Renal cortical epithelial cell (primary cell): ENCODE data around the gene NCF2. TPM values are rescaled to one million over a fixed set of nuclear protein-coding genes. Genes with fewer than 3 reads are reported as not detected.

Experiments used
- DNase-seq: peaks from one replicate; pipeline ENCODE4 v3.0.0-alpha.2; 2011; ENCODE audit warnings: low read depth
- total RNA-seq: library from RNA; depleted of rRNA; stranded (reverse); fragments of >200 nt; gene quantifications from 2 replicates; pipeline ENCODE4 v1.2.3, GENCODE V29; 2014

Gene NCF2
- total RNA-seq, 1 donor from 2014 or later: 4.6 TPM

DNA sequence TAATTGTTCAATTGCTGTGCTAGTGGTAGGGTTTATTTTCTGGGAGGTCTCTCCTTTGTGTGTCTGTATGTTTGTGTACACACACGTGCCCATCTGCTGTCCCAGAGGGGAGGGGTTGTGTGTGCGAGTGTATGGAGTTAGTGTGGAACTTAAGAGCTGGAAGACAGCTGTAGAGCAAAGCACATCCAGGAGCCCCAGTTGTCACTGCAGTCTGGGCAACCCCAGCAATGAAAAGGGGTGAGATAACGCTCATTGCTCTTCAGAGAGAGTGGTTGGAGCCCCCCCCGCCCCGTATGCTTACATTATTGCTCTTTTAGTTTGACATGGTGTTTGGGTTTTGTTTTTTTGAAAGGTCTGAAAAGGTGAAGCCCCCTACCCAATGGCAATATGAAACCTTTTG lies 36.9 kb downstream of the NCF2 start:
- DNase-seq: no peak

DNA sequence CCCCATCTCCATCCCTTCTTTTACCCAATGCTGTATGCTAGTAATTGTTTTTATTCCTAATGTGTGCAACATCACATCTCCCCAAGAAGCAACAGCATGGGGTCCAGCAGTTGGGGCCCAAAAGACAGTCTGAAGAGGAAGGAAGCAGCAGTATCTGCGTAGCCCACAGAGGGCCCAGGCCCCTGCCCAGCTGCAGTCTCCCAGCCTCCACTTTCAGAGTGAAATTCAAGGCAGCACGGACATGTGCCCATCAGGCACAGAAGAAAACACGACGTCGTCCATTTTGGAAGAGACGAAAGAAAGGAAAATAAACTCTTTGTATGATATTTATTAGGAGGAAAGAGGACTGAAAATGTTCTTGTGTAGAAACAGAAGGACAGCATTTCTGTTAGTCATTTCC lies 37.4 kb downstream of the NCF2 start:
- no peak for DNase-seq

DNA sequence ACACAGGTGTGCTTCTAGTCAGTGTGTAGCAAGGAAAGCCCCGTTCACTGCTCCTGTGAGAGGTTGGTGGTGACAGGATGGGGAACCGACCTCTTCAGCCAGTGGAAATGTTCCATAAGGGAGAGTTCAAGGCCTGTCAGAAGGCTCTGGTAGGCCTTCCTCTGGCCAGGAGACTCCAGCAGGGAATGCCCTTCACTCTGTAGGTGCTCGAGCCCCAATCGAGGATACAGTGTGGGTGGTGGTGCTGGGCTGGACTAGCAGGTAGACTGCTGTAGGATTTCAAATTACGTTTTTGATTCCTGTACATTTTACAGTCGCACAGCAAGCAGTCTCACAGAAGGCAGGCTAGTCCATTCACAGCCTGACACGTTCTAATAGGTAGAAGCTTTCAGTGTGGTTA lies 37.8 kb downstream of the NCF2 start:
- DNase-seq: no peak

DNA sequence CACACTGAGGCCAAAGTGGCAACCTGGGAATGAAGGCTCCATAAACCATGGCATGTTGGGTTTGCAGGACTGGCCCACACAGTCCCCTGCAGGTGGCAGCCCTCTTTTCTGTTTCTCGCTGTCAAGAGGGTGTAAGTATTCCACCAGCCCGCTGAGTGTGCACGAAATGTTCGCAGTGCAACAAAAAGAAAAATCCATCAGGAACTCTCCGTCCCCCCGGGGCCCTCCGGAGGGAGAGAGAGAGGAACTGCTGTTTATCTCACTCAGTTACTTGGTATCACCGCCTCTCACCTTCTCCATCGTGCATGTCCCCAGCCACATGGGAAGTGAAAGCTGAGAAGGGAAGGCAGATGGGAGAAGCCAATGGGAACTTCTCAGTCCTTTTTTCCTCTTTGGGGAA lies 38.3 kb downstream of the NCF2 start:
- DNase-seq: no peak

DNA sequence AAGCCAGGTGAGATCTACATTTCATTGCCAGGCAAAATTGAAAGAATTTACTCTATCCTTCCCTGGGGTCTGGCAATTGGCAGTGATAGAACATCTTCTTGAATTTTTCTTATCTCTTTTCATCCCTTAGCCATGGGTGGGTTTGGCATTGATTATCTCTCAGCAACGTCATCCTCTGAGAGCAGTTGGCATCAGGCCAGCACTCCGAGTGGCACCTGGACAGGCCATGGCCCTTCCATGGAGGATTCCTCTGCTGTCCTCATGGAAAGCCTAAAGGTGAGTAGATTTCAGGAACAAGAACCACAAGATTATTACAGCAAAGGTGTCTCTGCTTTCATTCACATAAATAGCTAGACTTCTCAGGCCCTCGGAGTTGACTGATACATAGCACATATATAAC lies 39.3 kb downstream of the NCF2 start:
- DNase-seq: no peak

DNA sequence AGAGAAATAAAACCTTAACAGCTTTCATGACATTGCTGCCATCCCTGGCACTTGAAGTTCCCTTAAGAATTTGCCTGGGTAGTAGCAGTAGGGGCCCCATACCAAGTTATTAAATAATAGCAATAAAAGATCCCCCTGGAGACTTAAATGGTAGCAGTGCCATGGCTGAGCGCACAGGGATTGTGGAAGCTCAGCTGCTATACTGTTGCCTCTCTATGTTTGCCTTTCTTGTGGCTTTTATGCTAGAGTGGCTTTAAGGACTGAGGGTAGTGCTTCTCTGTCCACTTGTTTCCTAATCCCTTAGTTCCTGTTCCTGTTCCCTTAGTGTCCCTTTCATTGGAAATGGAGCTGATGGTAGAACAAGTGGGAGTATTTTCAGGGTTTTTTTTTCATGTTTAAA lies 42.1 kb downstream of the NCF2 start:
- DNase-seq: peak; percentile 86

DNA sequence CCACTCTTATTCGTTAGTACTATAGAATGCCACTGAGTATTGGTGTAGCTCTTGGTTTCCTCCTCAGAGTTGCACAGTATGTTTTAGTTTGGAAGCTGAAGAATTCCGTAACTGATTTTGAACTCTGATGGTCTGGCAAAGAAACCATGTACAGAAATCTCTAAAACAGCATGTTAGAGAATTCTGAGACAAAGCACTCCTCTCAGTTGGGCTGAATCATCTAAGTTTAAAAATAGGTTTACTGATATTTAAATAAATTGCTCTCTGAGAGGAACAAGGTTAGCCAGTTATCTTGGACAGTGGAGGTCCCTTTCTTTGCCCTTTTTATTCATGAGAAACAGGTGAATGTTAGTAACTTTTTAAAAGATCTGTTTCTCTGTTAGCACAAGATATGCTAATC lies 43.8 kb downstream of the NCF2 start:
- peak; percentile 19 for DNase-seq

DNA sequence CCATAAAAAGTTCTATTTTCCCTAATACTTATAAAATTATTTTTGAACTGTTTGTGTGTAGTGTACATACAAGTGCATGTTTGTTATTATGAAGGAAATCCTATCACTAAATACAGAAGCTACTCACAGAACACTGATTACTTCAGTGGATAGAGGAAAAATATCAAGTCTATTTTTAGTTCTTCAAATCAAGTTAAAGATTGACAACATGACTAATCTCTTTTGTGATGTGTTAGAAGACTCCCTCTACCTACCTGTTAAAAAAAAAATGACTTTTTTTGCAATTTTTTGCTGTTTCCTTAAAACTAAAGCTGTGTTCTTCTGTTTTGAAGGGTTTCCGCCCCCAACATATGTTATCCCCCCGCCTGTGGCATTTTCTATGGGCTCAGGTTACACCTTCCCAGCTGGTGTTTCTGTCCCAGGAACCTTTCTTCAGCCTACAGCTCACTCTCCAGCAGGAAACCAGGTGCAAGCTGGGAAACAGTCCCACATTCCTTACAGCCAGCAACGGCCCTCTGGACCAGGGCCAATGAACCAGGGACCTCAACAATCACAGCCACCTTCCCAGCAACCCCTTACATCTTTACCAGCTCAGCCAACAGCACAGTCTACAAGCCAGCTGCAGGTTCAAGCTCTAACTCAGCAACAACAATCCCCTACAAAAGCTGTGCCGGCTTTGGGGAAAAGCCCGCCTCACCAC lies 45.5 kb downstream of the NCF2 start:
- peak; percentile 93 for DNase-seq

DNA sequence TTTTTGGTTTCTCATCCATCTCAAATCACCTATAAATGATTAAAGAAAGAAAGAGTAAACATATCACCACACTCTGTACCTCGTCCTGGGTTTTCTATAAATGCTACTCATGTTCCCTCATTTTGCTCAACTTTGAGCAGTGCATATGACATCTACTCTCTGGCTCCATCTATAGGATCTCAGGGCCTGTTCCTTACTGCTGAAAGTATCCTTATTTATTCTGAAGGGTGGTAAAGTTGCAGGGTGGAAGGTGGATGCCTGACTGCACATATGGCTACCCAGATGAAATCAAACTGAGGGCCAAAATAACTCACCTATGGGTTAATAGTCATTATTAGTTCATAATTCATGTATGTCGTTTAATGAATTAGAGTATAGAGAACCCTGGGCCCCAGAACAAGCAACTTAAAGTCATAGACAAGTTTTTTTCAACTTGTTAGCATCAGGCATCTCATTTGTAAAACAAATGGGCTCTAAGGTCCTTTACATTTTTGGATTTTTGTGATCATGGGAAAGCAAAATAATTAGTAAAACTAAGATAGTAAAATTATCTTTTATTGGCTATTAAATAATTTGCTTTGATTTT lies 46.5 kb downstream of the NCF2 start:
- peak; percentile 76 for DNase-seq

DNA sequence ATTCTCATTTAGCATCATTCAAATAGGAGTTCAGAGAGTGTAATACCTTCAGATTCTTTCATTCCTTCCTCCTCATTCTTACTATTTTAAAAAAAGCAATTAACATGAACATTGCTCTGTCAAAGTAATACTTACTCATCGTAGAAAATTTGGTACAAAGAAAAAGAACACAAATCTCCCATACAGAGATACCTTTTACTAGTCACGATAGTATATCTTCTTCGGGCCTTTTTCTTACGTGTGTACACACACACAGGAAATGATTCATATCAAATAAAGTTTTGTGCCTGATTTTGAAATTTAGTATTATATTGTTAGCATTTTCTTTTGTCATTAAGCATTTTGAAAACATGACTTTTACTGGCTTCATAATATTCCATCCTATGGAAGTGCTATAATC lies 52.9 kb downstream of the NCF2 start:
- no peak for DNase-seq

DNA sequence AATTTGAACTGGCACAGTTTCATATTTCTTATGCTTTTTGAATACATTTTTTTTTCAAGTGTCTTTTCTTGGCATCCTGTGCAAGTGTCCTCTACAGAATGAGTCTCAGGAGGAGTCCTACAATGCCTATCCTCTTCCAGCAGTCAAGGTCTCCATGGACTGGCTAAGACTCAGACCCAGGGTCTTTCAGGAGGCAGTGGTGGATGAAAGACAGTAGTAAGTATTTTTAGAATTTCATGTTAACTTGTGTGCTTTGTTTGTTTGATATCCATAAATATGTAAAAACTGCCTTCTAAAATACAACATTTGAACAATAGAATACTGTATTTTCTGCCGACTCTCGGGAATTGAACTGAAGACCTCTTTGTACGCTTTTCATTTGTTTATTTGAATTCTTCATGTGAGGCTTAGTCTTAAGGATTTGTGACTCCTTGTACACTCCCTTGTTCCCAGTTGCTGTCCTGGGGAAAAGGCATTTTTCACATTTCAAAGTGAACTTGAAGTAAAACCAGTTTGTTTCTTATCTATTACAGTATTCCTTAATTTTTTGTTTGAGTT lies 56.6 kb downstream of the NCF2 start:
- no peak for DNase-seq

DNA sequence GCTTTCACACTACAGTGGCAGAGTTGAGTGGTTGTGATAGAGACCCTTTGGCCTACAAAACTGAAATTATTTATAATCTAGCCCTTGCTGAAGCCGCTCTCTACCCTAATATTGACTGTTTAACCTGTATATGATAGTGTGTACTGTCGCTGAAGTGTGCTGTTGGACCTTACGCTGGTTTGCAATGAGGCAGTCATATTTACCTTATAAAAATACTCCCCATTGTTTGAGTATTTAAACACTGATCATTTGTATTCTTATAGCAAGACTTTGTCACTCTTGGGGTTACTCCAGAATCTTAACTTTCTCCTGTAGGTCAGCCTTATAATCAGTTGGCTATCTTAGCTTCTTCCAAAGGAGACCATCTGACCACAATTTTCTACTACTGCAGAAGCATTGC lies 61.7 kb downstream of the NCF2 start:
- no peak for DNase-seq

DNA sequence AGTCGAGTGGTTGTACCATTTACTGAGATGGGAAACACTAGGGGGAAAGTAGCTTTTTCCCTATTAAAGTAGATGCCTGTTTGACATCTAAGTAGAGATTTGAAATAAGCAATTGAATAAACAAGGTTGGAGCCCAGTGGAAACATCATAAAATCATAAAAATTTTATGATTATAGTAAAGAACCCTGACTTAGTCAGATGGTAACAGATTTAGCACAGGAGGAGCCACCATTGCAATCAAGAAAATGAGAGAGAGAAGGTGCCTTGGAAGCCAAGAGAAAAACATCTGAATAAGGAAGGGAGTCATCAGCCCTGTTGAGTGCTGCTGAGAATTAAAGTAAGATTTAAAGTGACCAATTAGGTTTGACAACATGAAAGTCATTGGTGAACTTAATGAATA lies 68.2 kb downstream of the NCF2 start:
- no peak for DNase-seq

DNA sequence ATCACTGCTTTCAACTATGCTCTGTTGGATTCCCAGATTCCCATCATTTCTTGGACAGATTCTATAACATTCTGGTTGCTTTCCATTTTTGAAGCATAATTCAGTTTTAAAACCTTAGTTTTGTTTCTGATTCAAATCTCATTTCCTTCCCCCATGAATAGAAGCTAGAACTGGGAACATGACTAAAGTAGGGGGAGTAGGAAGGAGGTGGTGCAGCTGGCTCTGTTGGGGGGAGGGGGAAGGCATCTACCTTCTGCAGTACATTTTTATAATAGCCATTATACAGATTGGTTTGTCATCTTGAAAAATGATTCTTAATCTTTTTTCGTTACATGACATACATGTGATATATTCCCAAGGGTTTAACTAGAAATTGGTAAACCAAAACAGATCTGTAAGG lies 69.9 kb downstream of the NCF2 start:
- DNase-seq: no peak

DNA sequence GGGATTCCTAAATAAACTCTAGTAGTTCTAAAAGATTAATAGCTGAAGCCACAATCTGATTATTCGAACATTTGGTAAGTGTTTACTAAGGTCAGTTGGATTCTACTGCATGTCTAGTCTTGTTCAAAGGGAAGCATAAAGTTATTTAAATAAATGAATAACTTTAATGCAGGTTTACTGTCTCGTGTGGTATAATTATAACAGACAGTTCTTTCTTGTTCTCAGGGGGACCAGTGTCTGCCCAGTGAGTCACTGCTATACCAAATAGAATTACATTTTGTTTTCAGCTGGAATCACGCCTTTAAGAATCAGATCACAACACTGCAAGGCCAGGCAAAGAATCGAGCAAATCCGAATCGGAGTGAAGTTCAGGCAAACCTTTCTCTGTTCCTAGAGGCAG lies 72.9 kb downstream of the NCF2 start:
- DNase-seq: no peak

DNA sequence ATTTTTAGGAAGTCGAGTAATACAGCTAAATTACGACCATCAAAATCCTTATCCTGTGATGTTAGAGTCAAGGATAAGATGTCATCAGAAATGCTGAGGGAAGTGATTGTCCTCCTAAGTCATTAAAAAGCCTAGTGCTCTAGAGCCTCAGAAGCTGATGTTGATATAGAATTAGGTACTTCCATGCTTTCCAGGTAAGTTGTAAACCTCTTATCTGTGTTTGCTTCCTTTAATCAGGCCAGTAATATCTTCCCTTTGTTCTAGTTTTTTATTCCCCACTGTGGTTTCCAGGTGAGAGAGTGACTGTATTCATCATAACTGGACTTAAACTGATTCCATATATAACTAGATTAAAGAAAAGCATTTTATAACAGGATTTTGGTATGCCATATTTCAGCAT lies 73.5 kb downstream of the NCF2 start:
- DNase-seq: no peak

DNA sequence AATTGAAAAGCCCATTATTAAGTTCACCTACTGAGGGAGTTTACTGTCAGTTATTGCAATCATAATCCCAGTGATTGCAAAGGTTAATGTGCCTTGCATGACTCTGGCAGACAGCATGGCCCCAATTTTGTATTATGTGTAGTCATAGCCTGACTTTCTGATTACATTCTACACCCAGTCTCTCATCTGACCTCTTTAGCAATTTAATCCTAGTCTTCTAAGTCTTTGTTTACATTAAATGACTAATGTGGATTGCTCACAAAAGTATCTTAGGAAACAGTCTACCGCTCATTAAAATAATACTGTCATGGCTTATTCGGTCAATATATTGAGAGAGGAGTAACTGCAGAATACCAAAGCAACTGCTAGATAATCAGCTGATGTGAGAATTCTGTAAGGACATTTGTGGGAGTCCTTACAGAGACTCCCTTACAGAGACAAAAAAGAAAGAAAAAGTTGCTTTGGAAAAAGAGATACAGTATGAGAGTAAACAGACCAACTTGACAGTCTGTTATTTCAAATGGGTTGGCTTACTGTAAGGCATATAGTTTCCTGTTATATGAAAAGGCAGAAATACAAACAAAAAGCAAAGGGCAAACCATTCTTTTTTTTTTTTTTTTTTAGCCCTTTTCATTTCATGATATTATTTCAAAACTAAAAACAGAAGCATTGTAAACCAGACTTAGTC lies 75.1 kb downstream of the NCF2 start:
- peak; percentile 49 for DNase-seq

DNA sequence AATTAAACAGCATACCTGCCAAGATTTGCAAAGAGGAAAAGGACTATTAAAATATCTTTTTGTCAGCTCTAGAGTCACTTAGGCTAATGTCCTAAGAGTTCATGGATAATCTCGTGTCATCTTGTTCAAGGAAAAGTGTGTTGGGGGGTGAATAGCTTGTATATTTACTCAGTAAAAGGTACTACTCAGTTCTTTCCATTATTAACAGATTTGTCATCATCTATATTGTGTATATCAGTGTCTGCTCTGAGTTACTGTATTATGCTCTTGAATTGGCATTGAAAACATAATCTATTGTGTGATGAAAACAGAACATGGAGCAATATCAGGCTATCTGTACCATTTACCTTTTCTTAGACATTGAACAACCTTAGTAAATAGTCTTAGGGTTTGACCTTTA lies 76.0 kb downstream of the NCF2 start:
- DNase-seq: no peak

DNA sequence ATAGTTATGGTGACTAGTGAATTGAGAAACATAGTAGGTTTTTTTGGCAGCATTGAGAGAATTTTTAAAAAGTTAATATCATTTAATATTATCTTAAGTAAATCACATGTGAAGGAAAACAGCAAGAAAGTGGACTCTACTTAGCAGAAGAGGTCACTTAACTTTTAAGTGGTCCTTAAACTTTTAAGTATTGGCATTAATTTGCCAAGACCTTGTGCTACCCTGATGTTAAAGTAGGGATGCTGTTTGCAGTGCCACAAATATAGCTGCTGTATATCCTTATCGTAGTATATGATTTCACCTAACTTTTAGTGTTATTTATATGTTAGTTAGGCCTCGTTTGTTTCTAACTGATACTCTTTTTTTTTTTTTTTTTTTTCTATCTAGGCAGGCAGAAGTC lies 77.8 kb downstream of the NCF2 start:
- no peak for DNase-seq

DNA sequence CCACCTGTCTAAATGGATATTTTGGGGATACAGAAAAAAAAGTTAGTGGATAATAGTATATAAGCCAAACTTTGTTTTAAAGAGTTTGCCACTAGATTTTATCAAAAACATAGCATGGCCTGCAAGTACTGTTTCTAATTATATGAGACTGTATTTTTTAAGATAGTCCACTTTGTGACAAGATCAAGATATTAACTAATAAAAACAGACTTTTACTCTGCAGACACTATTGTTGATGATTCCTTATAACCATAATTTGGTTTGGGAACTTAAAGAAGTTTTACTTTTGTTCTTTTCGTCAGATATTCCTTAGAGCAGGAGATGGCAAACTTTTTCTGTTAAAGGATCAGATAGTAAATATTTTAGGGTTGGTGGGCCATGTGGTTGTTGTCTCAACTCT lies 81.6 kb downstream of the NCF2 start:
- DNase-seq: no peak

DNA sequence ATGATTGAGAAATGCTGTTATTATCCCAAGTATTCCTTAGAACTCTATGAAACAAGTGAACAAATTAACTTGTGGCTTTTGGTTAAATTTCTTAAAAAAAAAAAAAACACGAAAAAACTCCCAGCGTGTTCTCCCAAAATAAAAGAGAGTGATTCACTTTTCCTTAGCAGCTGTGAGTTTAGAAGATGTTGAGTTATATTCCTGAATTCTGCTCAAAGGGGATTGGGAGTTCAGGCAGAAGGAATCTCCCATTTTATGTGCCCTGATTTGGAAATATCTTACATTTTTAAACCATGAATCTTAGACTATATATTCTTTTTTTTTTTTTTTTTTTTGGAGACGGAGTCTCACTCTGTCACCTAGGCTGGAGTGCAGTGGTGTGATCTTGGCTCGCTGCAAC lies 83.7 kb downstream of the NCF2 start:
- DNase-seq: no peak
